Subcutaneous abdominal adipose tissue (tissue), 5 donors: Measurements from ENCODE around the gene RPRD1B.

ENCODE experiments used
- H3K27ac ChIP-seq: one replicate; pipeline ENCODE4 v1.7.0; 2013; ENCODE audit warnings: low read depth, mild to moderate bottlenecking, inconsistent platforms, low read length, moderate library complexity
- H3K27me3 ChIP-seq, 5 donors: one replicate each; pipeline ENCODE4 v1.7.0; 2013; ENCODE audit warnings: low read length in 5 of 5, inconsistent platforms in 1 of 5; ENCODE audit not compliant: control insufficient read depth in 5 of 5, insufficient read depth in 4 of 5
- H3K36me3 ChIP-seq, 5 donors: one replicate each; pipeline ENCODE4 v1.7.0; 2013; ENCODE audit warnings: low read length in 5 of 5; ENCODE audit not compliant: control insufficient read depth in 5 of 5, insufficient read depth in 5 of 5
- H3K4me1 ChIP-seq, 5 donors: one replicate each; pipeline ENCODE4 v1.7.0; 2013; ENCODE audit warnings: low read length in 5 of 5, mild to moderate bottlenecking in 3 of 5, moderate library complexity in 1 of 5; ENCODE audit not compliant: control insufficient read depth in 5 of 5, insufficient read depth in 5 of 5
- H3K4me3 ChIP-seq, 5 donors: one replicate each; pipeline ENCODE4 v1.7.0; 2013; ENCODE audit warnings: low read length in 5 of 5, low read depth in 1 of 5
- H3K9ac ChIP-seq, 5 donors: one replicate each; pipeline ENCODE4 v1.7.0; 2013; ENCODE audit warnings: low read length in 5 of 5, mild to moderate bottlenecking in 4 of 5, moderate library complexity in 3 of 5
- H3K9me3 ChIP-seq, 5 donors: one replicate each; pipeline ENCODE4 v1.7.0; 2013; ENCODE audit warnings: low read length in 5 of 5; ENCODE audit not compliant: control insufficient read depth in 5 of 5
- donor health status: healthy.
- donor health status: healthy.
- donor health status: healthy.
- donor health status: healthy.
- donor health status: healthy.

RPRD1B gene

DNA sequence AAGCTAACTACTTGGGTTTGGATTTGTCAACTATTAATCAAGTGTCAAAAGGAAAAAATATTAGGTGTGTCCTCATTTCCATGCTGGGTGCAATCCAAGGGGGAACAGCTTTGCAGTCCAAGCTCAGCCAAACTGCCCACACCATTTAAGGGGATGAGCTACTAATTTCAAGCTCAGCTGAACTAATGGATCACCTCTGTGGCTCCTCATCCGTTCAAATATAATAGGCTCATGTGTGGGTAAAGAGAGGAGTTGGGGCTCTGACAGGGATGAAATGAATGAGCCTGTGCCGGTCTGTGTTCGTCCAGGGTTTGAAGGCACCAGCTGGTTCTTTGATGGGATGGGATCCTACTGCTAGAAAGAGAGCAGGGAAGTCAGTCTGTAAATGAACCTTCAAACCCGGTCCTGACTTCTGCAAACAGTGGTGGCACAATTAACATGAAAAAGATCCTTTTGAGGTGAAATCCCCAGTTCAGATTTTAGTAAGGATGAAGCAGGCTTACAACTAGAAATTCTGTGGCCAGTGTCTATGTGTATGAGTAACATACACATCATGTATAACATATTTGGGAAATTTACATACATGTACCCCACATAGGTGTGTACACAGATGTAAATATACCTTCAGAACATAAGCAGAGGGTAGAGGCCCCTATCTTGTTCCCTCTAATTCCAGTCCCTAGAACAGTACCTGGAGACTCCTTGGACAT is 42.2 kb upstream of the RPRD1B start:
- Histone ChIP-seq H3K9ac (peak overlapping the region in 1 of 5 donors; percentile 5), H3K4me3 (no peak overlapping the region), H3K27me3 (no peaks in the 10 kb centered on the region), H3K27ac (no peak overlapping the region), H3K4me1 (peaks cover 4 to 35% (median 23%) of the 10 kb centered on the region in 5 donors), H3K9me3 (no peaks in the 10 kb centered on the region), H3K36me3 (peaks cover 6 to 51% (median 32%) of the 10 kb centered on the region in 5 donors)

DNA sequence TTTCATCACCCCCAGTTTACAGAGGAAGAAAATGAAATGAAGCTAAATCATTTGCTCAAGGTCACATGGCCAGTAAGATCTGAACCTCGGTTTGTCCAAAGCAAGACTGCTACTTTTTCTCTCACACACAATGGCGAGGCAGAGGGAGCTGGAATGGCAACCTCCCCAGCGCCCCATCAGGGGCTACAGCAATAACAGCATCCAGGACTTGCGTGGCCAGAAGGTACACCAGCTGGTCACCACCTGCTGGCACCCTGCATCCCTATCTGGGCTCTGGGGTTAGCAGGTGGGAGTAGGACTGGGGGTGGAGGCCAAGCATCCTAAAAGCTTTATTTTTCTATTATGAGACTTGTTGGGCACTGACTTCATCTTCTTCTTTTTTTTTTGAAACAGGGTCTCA is 41.6 kb upstream of the RPRD1B start:
- Histone ChIP-seq H3K27ac (no peak overlapping the region), H3K27me3 (no peaks in the 10 kb centered on the region), H3K4me1 (peaks cover 3 to 29% (median 17%) of the 10 kb centered on the region in 5 donors), H3K9ac (peak overlapping the region in 1 of 5 donors; percentile 5), H3K36me3 (peaks cover 6 to 57% (median 38%) of the 10 kb centered on the region in 5 donors), H3K4me3 (no peak overlapping the region), H3K9me3 (no peaks in the 10 kb centered on the region)

DNA sequence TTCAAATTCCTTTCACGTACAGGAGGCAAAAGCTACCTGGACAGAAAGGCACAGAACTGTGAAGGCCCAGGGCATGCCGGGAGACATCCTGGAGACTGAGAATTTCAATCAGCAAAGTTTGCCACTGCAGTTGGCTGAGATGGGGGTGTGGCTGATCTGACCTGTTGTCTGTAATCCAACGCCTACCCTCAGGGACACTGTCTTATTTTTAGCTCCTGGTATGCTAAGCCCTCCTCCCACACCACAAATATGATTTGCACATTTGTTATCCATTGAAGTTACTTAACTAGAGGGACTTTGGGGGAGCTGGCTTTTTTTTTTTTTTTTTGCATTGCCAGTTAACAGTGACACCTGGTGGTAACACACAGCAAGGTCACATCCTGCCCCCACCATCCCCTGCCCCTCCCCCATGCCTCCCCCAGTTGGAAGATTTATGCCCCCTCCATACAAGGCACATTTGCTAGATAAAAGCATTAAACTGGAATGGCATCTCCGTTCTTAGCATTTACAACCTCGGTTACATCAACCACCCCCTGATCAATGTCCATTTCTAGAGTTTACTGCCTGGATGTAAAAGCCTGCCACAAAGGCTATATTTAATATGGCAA is 40.6 kb upstream of the RPRD1B start:
- Histone ChIP-seq H3K9ac (no peak overlapping the region), H3K27ac (no peak overlapping the region), H3K36me3 (peaks cover 9 to 64% (median 46%) of the 10 kb centered on the region in 5 donors), H3K9me3 (no peaks in the 10 kb centered on the region), H3K4me1 (peaks cover 0 to 25% (median 7%) of the 10 kb centered on the region in 5 donors), H3K4me3 (no peak overlapping the region), H3K27me3 (no peaks in the 10 kb centered on the region)

DNA sequence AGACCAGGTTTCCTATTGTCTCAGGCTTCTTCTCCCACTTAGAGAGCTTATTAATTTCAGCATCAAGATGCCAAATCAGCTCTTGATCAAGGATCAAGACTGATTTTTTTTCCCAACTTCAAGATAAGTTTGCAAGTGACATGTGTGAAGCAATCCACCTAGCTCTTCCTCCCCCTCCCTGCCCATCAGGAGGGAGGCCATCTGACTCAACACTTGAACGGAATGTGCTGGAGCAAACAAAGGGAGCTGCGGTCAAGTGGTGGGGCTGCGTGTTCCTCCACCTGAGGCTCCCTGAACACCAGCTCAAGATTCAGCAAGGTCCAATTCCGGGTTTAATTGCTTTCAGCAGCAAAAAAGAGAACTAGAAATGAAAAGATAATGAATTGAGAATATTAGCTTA is 39.0 kb upstream of the RPRD1B start:
- Histone ChIP-seq H3K36me3 (peaks cover 20 to 70% (median 59%) of the 10 kb centered on the region in 5 donors), H3K27ac (no peak overlapping the region), H3K4me3 (no peak overlapping the region), H3K9me3 (no peaks in the 10 kb centered on the region), H3K9ac (no peak overlapping the region), H3K27me3 (no peaks in the 10 kb centered on the region), H3K4me1 (peaks cover 0 to 20% (median 3%) of the 10 kb centered on the region in 5 donors)

DNA sequence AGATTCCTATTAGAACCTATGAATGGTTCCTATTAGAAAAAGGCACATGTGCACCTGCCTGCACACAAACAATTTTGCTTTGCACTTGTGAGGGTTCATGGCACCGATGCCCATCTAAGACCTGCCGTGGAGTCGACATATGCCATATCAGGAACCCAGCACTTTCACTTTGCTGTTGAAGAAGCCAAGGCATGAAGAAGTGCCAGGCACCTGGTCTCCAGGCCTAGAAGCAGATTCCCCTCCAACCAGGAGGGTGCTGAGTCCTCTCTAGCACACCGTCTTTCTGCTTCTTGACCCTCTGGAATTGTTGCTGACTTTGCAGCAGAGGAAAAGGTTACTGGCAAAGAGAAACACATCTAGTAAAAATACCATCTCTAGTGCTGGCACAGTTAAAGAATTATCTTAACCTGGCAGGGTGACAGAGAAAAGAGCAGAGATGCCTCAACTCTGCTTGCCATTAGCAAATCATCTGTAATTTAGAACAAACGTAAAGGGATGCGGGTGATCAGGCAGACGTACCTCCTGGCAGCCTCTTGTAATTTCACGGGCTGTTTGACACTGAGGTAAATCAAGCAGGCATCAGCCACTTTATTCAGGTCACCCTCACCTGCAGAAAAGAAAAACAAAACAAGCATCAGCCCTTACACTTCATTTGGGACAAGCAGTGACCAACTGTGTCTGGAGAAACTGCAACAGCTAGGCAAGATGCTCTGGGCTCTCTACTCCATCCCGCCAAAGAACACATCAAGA is 37.5 kb upstream of the RPRD1B start:
- H3K27ac ChIP-seq = no peak overlapping the region
- no peaks in the 10 kb centered on the region for H3K9me3 ChIP-seq
- no peaks in the 10 kb centered on the region for H3K27me3 ChIP-seq
- H3K36me3 ChIP-seq = peaks cover 27 to 79% (median 74%) of the 10 kb centered on the region in 5 donors
- no peak overlapping the region for H3K9ac ChIP-seq
- no peak overlapping the region for H3K4me3 ChIP-seq
- H3K4me1 ChIP-seq = peaks cover 0 to 6% (median 3%) of the 10 kb centered on the region in 5 donors

DNA sequence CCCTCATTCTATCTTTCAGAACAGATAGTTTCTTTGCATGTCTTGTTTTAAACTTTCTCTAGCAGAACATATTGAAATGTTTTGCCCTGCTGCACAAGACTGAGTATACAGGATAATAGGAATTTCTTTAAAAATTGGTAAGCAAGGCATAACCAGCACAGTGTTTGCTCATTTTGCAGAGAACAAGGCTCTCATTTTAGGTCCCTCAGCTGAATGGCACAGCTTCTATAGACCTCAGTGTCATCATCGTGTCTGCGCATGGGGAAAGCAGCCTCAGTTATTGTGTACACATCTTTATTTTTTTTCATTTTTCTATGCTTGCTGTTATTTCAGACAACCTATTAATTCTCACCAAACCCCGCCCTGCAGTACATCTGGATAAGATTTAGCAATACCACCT is 36.0 kb upstream of the RPRD1B start:
- Histone ChIP-seq H3K4me3 (no peak overlapping the region), H3K27ac (no peak overlapping the region), H3K27me3 (no peaks in the 10 kb centered on the region), H3K9ac (no peak overlapping the region), H3K9me3 (no peaks in the 10 kb centered on the region), H3K4me1 (peaks cover 0 to 3% (median 0%) of the 10 kb centered on the region in 5 donors), H3K36me3 (peaks cover 32 to 90% (median 81%) of the 10 kb centered on the region in 5 donors)

DNA sequence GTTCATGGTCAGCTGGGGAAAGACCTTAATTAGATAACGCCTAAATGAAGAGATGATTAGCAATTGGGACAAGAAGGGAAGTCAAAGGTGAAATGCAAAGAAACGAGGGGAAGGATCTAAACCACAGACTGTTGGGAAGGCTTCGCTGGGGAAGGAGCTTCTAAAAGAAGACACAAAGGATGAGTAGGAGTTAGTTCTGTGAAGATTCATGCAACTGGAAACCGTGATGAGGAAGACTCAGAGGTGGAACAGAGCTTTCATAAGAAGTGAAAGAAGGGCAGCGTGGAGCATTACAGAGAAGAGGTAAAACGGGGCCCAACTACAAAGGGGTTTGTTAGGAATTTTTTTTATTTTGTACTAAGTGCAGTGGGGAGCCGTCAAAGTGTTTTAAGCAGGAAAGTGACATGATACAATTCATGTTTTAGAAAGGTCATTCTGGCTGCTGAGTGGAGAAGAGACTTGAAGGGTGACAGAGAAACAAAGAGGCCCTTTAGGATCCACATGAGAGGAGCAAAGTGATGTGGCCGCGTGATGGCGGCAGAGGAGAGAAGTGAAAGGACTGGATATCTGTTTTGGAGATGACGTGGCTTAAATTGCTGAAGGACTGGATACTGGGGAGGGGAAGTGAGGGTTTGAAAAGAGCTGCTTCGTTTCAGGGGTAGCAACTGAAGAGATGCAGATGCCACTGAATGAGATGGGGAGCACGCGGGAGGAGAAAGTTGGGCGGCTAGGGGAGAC is 33.9 kb upstream of the RPRD1B start:
- H3K36me3 ChIP-seq = peaks cover 37 to 94% (median 83%) of the 10 kb centered on the region in 5 donors
- H3K27ac ChIP-seq = no peak overlapping the region
- no peaks in the 10 kb centered on the region for H3K9me3 ChIP-seq
- H3K4me3 ChIP-seq = no peak overlapping the region
- H3K9ac ChIP-seq = no peak overlapping the region
- no peaks in the 10 kb centered on the region for H3K4me1 ChIP-seq
- H3K27me3 ChIP-seq = no peaks in the 10 kb centered on the region

DNA sequence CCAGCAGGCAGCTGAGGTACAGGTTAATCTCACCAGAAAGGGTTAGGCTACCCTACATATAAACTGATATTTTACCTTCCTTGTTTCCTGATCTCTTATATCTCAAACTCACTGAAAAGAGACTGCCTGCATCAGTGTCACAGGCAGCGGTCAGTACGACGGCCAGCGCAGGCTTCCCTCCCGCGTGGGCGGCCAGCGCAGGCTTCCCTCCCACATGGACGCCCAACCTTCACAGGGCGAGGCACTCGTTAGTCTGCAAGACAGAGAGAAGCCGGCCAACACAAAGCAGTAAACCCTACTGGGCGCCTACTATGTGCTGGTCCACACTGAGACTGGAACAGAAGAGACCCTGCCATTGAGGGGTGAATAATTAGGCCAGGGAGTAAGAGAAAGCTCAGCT is 33.3 kb upstream of the RPRD1B start:
- Histone ChIP-seq H3K4me3 (no peak overlapping the region), H3K9me3 (no peaks in the 10 kb centered on the region), H3K36me3 (peaks cover 40 to 92% (median 77%) of the 10 kb centered on the region in 5 donors), H3K9ac (no peak overlapping the region), H3K27me3 (no peaks in the 10 kb centered on the region), H3K4me1 (no peaks in the 10 kb centered on the region), H3K27ac (no peak overlapping the region)

DNA sequence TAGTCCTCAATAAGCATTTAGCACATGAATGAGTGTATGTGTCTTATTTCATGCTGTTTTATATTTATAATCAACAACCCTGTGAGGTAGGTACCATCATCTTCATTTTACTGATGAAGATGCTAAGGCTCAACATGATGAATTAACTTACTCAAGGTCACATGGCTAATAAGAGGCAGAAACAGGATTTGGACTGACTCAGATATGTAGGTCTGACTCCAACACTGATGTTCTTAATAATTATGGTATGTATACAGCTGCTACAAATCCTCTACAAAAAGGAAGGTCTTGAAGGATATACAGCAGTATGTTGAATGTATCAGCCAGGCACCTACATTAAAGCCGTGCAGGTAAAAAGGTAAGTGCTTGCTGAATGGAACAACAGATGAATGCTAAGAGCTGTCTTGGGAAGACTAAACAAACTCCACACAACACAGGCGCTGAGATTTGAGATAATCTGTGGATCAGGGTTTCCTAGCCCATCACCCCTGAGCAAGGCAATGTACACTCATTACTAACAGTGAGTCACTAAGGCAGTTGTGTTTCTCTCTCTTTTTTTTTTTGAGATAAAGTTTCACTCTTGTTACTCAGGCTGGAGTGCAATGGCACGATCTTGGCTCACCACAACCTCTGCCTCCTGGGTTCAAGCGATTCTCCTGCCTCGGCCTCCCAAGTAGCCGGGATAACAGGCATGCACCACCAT is 32.2 kb upstream of the RPRD1B start:
- Histone ChIP-seq H3K9me3 (no peaks in the 10 kb centered on the region), H3K36me3 (peaks cover 39 to 82% (median 67%) of the 10 kb centered on the region in 5 donors), H3K9ac (no peak overlapping the region), H3K27ac (no peak overlapping the region), H3K4me1 (no peaks in the 10 kb centered on the region), H3K4me3 (no peak overlapping the region), H3K27me3 (no peaks in the 10 kb centered on the region)
